Hematopoietic multipotent progenitor cell treated with erythropoietin and hydrocortisone succinate and interleukin-3 and kit ligand, for 8 days (in vitro differentiated cells): Measurements from ENCODE around the gene CCR6.

Source experiments
- DNase-seq: peaks from one replicate; pipeline ENCODE4 v3.0.0-alpha.2; 2015

The CCR6 gene

DNA sequence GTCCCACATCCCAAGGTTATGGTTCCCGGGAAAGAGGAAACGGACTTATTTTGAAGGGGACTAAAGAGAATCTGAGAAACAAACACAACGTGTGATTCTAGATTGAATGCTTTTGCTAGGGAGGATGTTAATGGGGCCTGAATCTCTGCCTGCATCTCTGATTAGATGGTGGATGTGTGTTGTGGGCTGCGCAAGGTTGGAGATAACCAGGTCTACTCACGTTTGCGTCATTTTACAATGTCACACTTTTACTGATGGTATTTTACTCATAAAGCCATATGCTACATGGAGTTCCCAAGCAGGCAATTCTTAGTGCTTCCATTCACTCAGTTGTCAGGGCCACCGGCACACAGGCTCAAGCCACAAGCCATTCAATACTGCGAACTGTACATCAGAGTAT, 23.2 kb upstream of the CCR6 start:
- DNase-seq = no peak

DNA sequence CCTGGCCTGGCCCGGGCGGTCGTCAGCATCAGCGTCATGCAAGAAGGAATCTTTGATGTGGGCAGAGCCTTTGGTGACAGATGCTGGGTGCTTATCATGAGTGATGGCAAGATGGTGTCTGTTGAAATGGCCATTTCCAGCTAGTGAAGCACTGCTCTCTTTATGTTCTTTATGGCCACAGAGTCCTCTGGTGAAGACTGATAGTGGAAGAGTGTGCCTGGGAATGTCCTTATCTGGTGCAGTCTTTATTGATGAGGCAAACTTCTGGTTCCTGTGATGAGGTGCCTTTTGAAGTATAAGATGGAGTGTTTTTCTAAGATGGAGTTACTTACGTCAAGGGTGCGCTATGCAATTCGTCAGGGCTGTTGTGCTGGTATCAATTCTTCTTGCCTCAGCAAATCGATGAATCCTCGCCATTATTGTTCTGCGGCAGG, 22.6 kb upstream of the CCR6 start:
- DNase-seq = peak; percentile 3

DNA sequence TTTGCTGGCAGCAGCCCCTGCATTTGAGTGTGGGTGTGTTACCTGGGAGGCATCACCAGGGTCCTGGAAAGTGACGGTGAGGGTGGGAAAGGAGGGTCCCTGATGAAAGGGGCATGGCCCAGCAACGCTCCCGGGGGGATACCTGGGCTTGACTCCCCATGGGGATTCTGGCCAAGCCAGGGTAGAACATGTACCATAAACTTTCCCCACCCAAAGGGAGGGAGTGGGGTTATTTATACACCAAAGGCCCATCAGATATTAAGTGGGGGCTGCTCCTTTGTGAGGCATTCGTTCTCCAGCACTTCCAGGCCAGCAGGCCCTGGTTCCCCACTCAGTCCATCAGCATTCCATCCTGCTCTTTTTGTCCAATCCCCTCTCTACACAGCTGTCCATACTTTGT, 20.6 kb upstream of the CCR6 start:
- DNase-seq = no peak

DNA sequence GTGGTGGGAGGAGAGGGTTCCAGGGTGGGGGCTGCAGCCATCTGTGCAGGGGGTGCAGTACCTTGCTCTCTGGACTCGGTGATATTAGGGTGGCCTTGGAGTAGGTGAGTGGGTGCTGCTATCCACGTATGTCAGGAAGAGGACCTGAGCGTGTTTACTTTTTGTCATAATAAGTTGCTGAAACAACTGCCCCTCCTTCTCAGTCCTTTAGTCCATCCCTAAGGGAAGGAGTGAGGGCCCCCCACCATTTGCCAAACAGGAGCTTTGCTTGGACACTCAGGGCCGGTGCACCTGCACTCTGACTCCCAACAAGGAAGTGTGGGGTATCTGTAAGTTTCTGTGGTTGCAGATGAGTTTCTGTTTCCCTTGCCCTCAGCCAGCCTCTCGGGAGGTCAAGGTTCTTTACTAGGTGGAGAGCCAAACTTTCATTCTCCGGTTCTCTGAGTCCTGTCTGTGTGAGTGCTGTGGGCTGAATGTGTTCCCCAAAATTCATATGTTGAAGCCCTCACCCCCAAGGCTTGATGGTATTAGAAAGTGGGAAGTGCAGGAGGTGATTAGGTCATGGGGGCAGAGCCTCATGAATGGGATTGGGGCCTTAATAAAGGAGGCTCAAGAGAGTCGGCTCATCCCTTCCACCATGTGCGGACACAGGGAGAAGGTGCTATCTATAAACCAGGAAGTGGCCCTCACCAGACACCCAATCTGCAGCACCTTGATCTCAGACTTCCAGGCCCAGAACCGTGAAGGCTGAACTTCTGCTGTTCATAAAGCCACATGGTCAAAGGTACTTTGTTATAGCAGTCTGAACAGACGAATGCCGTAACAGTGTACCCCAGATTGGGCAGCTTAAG, 19.6 kb upstream of the CCR6 start:
- DNase-seq = no peak

DNA sequence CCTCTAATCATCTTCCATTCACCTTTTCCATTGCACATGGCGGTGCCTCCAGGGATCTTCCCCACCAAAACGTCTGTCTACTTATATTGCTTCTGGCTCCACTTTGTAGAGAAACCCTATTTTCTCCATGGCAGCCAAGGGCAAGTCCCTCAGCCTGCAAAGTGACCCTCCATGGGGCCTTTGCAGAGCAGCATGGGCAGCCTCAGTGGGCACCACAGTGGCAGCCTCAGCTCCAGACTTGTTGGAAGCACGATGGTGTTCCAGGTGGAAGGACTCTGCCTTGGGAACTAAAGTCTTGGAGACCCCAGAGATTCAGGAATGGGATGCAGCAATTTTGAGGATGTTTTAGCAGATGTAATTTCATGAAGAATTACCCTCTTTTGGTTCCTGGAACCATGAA, 18.5 kb upstream of the CCR6 start:
- no peak for DNase-seq

DNA sequence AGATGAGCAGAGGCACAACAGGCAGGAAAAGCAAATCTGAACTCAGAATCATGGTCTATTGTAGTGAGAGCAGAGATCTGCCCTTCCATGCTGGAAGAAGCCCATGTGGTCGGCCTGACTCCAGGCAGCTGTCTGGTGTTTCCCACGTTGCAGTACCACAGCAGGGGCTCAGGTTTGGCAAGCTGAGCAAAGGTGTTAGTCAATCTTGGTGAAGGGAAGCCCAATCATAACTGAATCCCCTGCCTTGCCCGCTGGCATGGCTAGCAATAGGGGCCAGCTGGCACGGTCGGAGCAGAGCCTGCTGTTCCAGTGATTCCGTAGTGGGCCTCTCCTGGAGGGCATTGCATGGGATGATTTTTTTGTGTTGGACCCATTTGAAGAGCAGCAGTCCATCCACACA, 17.8 kb upstream of the CCR6 start:
- DNase-seq = no peak

DNA sequence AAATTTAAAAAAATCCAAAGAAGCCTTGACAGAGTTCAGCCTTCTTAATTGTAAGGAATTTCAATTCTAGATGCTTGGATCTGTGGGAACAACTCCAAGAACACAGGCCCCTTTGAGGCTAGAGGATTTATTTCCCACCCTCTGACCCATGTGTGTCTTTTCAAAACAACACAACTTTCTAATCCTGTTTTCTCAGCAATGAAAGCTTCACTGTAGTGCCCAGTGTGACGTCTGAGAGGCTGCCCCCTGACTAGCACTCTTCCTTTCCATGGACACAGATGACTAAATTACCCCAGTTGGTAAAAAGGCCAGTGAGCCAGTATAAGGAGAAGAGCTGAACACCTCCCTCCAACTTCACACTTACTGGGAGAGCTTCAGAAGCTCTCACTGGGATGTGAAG, 16.5 kb upstream of the CCR6 start:
- no peak for DNase-seq

DNA sequence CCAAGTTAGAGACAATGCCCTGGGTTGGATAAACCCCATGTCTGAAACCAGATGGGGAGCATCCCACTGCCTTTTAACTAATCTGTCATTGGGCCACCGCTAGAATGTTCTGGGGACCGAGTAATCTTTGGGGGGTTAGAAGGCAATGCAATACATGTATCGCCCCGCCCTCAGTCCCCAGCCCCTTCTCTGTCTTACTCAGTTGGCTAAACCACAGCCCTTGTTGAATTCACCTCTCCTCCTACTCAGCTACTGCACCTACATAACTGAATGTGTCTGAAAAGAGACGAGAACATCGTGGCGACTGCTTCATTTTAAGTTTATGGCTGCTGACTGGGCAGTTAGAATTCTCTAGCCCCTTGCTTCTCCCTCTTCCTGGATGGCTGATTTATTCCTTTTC, 15.1 kb upstream of the CCR6 start:
- no peak for DNase-seq

DNA sequence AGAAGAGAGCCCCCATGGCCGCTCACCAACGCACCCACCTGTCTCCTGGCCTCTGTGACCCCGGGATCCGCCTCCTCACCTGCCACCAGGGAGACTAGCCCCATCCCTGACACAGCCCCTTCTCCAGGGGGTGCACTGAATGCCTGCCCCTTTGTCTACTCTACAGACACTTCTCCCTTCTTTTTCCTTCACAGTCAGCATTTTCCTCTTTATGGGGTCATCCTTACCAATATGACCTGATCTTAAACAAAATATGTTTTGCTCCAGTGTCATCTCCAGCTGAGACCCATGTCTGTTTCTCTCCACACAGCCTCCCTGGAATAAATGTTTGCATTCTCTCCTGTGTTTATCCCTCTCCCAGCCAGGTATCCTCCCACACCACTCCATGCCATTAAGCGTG, 14.6 kb upstream of the CCR6 start:
- no peak for DNase-seq

DNA sequence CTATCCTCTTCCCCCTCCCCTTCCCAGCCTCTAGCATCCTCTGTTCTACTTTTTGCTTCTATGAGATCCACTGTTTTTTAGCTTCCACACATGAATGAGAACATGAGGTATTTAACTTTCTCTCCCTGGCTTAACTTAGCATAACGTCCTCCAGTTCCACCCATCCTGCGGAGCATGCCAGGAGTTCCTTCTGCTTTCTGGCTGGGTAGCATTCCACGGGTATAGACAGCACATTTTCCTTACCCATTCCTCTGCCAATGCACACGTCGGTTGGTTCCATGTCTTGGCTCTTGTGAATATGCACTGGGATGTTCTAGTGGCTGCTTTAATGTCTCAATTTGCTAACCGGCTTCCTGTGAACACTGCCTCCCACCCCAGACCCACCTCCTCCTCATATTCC, 13.2 kb upstream of the CCR6 start:
- DNase-seq = no peak

DNA sequence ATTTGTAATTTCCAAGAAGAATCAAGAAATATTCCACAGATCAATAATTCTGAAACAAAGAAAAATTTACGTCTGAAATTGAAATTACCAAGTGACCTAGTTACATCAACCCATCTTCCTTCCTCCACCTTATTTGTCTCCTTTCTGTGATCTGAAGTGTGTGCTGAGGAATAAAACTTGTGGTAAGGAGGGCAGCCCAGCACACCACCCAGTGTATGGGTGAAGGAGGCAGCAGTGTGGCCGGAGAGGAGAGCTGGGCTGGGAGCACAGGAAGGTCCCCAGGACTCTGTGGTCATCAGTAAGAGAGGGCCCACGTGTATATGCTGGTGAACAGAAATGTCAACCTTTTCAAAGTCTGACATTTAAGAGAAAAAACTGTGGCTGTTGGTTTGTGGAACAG, 11.3 kb upstream of the CCR6 start:
- DNase-seq = no peak

DNA sequence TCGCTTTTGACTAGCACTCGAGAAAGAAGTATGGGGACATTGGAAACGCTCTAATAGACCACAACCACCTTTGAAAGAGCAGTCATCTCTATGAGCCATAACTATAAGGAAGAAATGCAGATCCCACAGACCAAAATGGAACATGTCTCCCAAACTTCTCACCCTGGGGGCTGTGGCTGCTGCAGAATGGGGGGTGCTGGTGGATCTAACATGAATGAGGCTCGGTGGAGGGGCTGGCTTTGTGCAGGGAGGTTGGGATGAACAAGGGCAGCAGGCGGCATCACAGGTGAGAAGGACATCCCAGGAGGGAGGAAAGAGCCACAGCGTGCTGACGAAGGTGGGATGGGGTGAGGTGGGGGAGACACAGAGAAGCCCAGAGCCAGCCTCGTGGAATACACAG, 10.5 kb upstream of the CCR6 start:
- no peak for DNase-seq

DNA sequence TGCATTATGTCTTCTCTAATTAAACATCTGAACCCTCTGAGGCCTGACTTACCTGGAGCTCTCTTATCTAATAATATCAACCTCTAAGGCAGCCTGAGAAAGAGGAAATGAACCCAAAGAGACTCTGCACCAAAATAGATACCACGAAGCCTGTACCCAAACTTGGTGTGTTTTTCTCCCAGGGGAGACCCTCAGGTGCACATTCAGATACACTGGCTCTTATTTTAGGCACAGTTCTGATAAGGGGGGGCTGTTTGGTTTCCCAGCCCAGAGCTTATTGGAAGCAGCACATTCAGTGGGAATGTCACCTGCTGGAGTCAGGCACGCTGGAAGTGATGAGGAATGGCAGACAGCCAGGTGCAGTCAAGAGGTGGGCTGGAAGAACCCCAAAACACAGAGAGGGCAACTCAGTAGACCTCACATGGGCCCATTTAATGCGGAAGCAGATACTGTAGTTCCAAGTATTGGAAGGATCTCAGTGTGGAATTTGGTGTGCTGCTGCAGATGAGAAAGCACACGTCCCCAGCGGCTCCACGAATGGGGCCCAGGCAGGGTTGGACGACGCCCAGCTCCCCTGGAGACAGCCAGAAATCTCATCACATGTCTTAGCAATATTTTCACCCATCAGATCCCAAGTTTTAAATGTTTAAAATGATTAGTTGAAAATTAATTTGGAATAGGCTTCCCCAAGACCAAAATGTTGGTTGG, 9.7 kb upstream of the CCR6 start:
- no peak for DNase-seq

DNA sequence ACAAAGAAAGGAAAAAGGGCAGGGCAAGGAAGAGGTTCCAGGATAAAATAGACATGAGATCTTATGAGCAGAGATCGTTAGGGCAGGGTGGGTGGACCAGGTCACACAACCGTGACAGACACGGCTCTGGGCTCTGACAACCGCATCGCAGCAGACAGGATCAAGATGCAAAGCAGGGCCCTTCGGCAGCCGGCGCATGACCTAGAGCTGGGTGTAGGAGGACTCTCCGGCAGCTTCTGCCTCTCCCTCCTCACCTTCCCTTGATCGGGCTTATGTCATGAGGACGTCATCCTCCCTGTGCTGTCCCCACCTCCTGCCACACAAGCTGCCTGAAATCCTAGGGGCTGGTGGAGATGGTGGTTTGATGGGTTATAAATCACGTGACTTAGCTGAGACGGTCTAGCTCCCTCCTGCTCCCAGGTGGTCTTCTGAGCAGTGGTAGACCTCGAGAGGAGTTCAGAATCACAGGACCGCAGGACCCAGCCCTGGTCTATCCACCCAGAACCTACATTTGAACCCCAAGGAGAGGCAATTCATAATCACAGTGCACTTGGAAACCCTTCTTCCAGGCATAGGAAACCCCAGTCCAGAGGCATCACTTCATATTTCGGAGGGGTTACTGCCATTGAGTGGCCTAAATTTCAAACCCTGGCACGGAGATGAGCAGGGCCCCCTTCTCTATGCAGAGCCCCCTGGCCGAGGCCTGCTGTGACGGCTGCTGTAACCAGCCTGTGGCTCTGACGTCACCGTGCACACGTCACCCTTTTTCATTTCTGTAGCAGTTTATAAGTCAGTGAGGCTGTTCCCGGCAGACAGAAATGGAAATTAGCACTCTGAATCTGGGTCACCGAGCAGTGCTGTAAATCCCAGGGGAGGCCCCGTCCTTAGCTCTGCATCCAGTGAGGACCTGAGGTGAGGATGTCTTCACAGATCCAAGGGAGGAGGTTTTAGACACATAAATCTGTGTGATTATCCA, 8.7 kb upstream of the CCR6 start:
- no peak for DNase-seq

DNA sequence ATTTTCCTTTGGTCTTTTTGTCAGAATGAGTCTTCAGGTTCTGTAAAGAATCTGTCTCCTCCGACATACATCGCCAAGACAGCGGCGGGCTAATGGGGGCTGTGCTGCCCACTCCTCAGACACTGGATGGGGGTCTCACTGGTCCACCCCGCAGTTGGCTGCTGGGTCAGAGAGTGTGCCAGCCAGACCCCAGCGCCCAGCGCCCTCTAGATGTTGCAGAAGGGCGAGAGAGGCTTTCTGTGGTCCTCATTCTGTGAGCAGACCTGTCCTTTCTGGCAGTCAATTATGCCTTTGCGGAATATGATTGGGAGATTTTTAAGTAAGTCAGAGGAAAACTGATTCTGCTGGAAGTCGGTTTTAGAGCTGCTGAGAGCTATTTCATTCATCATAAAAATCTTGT, 7.8 kb upstream of the CCR6 start:
- DNase-seq = no peak

DNA sequence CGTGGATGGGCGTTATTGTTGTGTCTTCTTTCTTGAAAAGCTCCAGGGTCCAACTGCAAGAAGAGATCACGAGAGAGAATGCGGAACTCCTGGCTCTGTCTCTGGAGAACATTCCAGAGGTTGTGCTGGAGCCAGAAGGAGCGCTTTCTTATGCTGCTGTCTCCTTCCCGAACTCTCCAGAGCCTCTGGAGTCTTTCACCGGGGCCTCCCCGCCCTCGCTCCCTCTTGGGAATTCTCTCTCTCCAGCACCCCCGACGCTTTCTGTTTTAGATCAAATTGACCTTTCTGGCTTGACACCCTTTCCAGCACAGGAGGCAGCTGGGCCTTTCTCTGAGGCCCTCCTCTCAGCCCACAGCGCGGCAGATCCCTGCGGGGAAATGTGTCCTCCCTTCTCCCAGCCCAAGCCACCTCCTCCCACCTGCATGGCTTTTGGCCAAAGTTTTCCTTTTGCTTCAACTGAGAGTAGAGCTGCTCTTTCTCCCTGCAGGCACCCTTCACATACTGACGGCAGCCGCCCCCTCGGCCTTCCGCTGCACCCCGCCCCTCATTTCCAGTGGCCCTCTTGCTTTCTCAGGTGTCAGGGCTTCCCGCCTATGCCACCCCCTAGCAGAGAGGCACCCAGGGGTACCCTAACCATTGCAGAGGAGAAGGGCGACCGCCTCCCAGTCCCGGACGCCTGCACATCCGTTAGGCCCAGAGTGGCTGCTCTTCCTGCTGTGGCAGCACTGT, 6.6 kb upstream of the CCR6 start:
- no peak for DNase-seq

DNA sequence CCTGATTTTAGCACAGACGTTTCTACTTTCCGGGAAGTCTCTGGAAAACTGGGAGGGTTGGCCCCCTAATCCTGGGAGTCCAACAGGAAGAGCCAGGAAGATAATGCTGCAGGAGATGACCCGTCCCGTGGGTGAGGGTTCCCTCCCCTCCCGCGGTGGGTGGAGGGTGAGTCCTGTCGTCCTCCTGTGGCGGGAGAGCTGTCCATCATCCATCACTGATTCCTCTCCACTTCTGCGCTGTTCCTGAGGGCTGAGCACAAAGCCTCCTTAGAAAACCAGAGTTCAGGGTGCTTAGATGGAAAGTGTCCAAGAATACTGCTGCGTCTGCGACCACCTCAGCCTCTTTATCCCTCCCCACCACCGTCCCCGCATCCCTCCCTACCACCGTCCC, 6.1 kb upstream of the CCR6 start:
- no peak for DNase-seq

DNA sequence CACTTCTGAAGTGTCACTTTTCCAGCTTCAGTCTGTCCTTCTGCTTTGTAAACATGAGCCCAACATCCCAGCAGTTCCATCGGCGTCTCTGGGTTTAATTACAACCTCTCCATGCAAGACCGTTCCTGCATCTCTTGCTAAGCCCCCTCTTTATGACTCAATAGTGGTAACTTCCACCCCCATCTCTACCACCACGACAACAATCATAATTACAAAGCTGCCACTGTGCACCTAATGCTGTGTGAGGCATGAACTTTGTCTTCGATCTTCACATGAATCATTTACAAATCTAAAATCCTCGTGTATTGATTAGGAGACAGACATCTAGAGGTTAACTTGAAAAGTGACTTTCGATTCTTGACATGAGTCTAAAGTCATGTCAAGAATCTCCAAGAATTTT, 4.9 kb upstream of the CCR6 start:
- no peak for DNase-seq

DNA sequence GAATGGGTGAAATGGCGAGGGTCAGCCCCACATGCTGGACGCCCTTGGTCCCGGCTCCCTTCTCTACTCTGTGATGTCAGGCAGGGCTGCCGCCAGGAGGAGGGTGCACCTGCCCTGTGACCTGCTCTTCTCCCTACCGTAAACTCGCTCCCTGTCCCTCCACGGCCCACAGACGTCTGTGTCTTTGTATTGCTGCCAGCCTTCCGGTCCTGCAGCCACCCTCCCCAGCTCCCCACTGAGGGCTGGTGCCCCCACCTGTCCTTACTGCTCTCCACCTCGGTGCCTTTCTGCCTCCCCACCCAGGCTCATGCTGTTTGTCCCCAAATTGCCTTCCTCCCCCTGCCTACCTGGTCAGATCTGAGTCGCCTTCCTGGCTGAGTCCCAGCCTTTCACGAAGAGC, 4.1 kb upstream of the CCR6 start:
- DNase-seq = no peak

DNA sequence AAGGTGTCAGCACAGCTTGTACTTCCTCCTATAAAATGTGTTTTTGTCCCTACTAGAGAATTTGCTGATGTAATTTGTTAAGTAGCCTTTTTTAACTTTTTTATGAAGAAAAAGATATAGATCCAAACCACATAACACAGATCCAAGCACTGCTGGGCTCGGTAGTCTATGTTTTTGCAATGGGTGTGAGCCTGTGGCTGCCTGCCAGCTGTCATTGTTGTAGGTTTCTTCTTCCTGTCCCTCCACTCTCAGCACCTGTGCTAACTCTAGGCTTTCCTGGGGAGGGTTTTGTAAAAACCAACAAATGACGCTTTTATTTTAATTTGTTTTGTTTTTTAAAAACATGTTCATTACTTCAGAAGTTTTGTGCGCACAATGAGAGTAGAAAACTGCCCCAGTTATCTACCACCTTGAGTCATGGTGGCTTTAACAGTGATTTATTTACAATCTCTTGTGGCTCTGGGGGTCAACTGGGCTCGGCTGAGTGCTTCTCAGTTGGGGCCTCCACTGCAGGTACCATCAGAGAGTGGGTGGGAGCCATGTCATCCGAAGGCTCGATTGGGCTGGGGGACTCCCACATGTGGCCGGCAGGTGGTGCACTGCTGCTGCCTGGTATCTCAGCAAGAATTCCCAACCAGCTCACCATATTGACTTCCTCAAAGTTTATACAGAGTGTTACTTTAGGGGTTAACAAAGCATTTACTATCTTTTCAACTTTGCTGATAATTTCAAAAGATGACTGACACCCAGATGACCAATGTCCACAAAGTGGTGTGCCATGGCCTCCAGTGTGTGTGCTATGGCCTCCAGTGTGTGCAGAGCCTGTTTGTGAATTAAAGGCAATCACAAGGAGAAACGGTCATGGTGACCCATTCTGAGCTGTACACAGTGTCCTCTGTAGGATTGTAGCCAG, 3.0 kb upstream of the CCR6 start:
- no peak for DNase-seq

DNA sequence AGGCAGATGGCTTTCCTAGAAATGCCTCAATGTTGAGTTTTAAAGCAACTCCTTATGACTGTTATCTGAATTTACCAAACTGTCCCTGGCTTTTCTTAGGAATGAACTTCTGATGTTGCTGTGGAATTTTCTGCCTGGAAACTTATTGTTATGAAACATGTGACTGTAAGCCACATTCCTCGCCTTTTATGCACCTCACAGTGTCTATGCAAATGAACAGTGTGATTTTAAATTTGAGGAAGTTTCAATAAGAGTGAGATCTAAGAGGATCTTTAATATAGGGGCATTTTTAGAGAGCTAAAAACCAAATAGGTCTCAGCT, 2.4 kb upstream of the CCR6 start:
- no peak for DNase-seq

DNA sequence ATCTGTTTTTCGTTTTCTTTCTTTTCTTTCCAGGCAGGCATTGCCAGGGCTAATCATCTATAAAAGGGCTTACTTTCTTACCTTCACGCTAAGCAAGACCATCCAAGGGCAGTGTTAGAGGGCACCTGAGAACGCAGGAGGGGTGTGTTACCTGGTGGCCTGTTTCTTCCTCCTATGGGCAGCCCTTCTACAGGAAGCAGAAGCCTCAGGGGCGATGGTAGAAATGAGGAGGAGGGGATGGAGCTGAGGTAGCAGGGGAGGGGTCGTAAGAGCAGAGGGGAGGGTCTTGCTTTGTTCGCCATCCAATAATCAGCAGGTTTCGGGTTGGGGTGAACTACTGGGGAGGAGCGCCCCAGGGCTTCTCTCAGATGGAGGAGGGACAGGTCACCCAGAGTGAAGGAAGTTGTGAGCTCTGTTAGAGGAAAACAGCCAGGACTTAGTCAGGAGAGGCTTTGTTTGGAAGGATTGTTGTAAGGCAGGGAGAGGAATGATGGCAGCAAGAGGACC, 1.5 kb upstream of the CCR6 start:
- DNase-seq = no peak
